HG03354 (cell line): ENCODE data around the gene SIRPA.
A peak's percentile ranks its signal among the peaks of the same experiment; 100 is the strongest.

ENCODE experiments used
- ATAC-seq: cut with Tn5 transposase; IDR thresholded peaks from one replicate; pipeline ENCODE4 v1.9.1; 2021; ENCODE audit warnings: mild to moderate bottlenecking; ENCODE audit not compliant: unreplicated experiment, poor library complexity, severe bottlenecking

Gene SIRPA

DNA sequence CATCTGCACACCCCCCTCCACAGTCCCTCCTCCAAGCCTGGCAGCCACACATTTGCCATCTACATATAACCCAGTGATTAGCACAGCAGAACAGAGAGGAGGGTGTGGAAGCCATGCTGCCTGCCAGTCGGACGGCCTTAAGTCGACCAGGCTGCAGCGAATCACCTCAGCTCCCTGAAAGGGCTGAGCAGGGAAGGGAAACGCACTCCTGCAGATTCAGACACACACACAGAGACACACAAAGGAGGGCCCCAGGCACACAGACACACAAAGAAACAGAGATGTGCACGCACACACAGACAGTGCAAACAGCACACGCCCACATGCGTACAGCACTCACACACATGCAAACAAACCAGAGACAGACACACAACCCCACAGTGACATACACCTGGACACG, 11.2 kb upstream of the SIRPA start:
- ATAC-seq, result no peak

DNA sequence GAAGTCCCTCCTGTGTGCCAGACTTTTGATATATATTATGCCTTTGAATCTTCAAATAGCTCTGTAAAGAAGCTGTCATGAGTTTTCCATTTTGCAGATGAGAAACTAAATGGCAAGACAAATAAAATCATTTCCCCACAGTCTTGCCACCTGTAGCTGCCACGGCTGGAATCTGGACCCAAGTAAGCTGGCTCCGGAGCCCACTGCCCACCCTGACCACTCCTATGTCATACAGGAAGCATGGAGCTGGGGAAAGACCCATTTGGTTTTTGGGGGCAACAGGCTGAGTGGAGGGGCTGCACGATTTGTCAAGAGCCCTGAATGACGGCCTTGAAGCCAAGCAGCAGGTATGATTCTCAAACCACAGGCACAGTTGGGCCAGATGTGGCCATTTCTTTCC, 10.0 kb upstream of the SIRPA start:
- ATAC-seq, result no peak

DNA sequence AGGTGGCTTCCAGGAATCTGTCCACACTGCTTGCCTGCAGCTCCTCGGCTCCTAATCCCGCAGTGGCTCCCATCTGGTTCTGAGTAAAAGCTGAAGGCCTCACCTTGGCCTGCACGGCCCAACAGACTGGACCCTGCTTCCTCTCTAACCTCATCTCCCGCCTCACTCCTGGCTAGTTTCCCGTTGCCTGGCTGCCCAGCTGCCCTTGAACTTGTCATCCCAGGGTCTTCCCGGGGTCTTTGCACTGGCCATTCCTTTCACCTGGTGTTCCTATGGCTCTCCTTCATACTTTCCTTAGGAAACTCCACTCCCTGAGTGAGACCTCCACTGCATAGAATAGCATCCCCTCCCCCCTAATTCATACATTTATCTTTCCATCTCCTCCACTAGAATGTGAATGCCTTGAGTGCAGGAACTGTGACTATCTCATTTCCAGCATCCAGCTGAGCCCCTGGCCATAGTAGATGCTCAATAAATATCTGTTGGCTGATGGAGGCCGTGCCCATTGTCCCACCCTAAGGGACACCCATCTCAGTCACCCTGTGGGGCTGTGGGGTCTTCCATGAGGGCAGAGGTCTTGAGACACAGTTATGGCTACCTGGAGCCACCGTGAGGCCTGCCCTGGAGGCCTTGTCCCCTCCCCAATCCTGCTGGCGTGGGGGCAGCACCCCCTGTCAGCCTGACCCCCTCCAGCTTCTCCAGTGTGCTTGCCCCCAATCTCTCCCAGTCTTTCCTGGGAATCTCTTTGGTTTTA, 9.1 kb upstream of the SIRPA start:
- ATAC-seq, result no peak

DNA sequence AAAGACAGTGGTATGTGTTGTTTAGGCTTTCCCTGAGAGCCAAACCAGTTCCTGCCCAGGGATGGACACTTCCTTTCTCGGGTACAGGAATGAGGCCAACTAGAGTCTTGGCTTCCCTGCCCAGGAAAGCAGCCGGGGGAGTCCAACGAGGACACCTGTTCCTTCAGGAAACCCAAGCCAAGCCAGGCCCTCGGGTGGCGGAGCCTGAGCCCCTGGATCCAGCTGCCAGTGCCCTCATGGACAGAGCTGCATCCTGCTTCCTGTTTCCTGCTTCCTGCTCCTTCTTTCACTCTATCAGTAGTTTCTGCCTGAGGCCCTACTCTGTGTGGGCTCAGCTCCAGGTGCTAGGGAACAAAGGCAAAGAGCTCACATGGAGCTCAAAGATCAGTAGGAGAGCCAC, 7.9 kb upstream of the SIRPA start:
- ATAC-seq, result no peak

DNA sequence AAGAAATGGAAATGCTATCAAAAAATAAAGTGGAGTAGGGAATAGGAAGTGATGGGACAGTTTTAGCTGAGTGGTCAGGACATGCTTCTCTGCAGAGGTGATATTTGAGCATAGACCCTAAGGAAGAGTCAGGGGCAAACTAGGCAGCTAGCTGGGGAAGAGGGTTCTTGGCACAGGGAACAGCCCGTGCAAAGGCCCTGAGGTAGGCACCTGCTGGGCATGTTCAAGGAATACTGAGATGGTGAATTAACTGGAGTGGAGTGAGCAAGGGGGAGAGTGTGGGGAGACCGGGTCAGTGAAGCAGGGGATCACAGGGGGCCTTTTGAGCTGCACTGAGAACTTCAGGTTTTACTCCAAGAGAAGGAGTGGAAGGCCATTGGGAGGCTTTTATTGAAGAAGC, 7.5 kb upstream of the SIRPA start:
- no peak for ATAC-seq

DNA sequence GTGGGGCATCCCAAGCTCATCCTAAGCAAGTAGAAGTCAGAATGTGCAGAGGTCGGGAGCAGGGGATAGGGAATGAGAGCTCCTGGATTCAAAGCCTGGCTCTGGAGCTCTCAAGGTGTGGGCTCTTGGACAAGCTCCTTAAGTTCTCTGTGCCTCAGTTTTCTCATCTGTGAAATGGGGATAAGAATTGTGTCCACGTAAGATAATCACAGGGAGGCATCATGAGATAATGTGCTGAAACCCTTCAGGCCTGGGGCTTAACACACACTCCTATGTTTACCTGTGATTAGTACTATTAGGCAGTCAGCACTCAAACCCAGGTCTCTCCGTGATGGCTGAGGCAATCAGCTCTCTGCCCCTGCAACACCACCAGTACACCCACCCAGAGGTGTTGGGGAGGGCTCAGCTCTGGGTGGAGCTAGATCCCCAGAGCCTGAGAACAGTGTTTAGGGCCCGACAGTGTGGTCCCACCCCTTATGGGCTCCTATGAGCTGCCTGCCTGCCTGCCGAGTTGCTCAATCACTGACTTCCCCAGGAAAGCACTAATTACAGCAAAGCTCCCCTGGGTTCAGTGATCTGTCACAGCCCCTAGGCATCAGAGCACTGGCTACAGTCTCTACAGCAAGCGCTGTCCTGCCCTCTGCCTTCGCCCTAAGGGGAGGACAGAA, 6.3 kb upstream of the SIRPA start:
- ATAC-seq, result no peak

DNA sequence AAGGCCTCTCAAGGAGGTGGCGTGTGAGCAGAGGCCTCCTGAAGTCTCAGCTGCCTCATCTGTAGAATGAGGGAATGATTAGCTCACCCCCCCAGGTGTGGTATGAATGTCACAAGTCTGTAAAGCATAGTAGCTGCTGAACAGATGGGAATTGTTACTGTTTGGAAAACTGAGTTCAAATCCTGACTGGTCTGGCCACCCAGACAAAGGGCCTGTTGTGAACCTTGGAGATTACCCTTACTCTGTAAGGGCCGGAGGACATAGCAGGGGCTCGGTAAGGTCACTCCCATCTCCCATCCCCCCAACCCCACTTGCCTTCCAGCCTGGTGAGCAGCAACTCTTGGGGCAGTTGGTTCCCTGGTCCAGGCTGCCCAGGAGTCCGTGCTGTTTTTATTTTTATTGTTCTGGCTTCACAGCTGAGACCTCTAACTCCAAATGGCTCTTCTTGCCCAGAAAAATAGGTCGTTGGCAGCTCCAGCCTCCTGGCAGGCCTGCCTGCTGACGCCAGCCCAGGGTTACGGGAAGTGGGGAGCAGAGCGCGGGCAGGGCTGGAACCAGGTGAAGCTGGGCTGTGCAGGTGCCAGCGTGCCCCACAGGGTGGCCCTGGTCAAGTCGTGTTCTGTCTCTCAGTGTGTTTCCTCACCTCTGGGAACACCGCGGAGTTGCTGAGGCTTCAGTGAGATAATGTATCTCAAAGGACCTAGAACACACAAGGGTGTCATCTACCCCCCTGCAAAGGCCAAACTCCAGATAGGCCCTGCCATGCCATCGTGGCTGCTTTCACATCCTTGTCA, 4.5 kb upstream of the SIRPA start:
- ATAC-seq, result no peak

DNA sequence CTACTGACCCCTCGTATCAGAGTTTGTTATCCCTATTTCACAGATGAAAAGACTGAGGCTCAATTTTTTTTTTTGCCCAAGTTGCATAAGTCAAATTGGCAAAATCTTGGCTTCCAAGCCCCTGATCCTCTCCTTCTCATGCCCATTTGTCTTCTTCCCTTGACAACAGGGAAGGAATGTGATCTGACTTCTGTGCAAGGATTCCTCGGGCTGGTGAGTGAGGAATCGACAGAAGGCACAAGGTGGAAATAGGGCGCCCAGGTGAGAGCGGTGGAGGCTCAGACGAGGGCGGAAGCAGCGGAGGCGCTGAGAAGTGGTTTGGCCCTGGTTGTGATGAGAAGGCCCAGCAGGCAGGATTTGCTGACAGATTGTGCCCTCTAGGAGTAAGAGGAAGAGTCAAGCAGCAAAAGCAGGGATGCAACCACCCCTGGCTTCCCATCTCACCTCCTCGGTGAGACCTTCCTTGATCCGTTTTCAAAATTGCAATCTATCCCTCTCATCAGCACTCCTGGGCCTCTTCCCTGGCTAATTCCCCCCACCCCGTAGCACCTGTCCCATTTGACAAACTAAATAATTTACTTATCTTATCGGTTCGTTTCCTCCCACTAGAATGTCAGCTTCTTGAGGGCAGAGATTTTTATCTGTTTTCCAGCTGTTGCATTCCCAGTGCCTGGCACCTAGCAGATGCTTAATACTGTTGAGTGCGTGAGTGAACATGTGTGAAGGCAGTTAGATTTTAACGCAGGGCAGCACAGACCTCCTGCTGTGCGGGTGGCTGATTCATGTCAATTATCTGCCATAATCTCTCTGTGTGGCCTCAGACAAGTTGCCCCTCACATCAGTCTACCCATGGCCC, 3.7 kb upstream of the SIRPA start:
- ATAC-seq, result no peak

DNA sequence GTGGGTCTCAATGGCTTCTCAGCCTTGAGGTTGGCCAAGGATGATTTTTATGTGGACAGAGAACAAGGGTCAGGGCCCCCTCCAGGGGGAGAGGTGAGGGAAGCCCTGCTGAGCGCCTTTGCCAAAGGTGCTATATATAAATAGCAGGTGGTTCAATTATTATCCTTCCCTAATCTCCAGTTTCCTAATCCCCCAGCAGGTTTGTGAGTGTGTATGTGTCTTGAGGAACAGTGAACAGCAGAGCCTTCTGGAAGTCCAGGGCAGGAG, 3.2 kb upstream of the SIRPA start:
- ATAC-seq, result no peak

DNA sequence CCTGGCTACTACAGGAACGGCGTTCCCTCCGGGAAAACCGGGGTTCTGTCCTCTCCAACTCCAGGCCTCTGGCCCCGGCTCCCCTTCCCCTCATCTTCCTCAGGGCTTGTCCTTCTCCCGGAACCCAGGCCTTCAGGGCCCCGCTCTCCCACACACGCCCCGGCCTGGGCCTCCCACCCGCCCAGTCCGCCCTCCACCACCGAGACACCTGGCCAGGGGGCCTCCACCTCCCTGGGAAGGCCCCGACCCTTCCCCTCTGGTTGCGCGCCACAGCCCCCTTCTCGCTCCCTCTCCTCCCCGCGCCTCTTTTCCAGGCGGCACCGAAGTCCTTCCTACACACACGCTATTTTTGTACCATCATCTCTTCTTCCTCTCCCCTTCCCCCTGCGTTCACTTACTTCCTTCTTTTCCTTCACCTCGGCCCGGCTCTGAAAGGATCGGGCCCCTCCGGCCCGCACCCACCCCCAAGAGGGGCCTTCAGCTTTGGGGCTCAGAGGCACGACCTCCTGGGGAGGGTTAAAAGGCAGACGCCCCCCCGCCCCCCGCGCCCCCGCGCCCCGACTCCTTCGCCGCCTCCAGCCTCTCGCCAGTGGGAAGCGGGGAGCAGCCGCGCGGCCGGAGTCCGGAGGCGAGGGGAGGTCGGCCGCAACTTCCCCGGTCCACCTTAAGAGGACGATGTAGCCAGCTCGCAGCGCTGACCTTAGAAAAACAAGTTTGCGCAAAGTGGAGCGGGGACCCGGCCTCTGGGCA, 1.3 kb upstream of the SIRPA start:
- no peak for ATAC-seq

DNA sequence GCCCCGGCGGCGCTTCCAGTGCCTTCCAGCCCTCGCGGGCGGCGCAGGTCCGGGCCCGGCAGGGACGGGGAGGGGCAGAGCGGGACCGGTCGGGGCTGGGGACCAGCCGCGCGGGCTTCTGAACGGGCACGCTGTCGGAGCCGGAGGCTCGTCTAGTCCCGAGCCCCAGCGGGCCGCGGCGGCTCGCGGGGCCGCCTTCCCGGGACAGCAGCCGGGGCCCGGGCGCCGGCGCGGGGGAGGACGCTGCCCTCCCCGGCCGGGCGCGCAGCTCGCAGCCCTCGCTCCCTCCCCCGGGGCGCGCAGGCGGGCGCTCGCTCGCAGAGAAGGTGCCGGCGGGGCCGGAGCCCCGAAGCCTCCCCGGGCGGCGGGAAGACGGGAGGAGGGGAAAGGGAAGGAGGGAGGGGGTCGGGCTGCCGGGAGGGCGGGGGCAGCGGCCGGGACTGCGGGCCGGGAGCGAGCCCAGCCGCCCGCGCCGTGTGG, 696 bp upstream of the SIRPA start:
- no peak for ATAC-seq

DNA sequence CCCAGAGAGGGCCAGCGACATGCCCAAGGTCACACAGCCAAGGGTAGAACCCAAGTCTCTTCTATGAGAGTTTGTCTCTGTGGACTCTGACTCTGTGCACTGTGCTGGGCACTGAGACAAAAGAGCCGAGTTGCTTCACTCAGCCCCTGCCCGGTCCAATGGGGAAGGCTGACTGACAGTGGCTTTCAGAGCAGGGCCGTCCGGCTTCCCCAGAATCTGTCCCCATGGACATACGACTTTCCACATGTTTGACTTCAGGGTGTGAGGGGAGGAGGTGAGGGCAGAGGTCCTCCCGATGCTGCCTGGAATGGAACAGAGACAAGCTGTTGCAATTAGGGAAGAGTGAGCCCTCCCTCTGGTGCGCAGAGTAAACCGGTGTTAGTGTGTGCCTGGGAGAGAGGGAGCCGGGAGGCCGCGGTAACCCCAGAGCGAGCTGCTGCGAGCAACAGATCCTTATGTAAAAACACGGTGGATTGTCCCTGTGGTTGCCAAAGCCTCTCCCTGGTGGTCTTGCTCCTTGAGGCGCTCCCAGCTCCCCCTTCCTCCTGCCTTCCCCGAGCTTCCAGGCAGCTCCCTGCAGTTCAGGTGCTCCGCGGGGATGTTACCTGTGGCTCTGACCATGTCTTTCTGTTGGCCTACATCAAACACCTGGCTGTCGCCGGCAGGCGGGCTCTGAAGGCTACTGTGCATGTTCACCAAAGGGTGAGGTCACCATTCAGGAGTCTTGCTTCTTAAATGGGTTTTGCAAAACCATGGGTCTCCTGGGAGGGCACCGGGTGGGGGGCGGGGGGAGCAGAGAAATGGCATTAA, 672 bp downstream of the SIRPA start:
- no peak for ATAC-seq

DNA sequence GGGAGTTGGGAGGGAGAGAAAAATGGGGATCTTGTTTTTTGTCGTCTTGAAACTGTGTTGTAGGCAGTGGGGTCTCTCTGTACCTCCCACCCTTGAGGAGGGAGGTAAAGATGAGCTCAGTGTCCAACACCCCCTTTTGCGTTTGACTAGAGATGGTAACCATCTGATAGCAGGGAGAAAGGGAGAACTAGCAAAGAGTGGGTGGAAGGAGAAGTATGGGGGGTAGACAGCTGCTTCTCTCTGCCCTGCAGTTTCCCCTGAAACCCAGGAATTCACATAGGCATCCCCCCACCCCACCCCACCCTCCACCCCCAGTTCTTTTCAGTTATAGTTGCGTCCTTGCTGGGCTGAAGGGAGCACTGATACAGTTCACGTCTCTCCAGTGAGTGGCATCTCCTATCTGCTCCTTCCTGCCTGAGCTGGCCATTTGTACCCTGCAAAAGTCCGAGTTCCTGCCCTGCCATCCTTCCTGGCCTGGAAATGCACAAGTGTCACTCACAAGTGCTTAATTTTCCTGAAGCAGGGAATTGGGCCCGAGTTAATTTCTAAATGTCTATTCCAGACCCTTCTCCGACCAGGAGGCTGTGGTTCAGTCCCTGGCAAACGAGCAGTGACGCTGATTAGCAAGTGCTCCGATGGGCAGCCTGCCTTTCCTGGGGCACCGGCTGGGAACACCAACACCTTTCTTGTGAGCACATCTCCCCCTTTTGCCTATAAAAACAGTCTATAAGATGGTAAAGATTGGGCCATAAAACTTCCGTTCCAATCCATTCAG, 1.5 kb downstream of the SIRPA start:
- ATAC-seq, result no peak

DNA sequence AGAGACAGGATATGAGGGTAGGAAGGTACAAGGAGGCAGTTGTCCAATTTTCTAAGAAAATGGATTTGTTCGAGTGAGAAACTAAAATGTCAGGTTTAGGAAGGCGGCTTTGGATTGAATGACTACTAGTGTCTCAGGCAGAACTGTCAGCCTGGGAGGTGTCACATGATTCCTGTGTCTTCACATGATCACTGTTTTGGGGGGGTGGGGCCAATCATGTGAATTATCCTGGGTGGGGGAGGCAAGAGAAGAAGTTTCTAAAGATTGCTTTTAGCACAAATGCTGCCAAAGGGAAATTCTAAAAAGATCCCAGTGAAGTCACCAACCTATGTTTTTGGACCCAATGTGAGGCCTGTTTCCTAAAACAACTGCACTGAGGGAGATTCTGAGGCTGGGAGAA, 2.3 kb downstream of the SIRPA start:
- ATAC-seq, result no peak

DNA sequence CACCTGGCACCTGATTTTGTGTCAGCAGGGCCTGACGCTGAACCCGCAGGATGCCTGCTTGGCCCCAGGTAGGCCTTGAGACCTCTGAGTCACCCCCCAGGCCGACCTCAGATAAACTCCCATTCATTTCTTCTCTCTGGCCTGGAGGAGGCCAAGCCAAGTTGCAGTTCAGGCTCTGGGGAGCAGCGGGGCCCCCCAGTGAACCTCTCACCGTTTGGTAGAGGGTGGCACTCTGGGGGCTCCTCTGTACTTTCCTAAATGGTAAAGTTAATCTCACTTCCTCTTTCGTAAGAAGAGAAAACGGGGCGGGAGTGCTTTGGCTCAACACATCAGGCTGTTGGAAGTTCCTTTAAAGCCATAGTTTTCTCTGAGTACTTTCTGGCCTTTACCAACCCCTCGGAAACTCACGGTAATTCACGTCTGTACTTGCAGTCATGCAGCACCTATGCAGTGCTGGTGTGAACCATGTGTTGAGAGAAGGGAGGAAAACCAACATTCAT, 2.8 kb downstream of the SIRPA start:
- peak; percentile 67 for ATAC-seq

DNA sequence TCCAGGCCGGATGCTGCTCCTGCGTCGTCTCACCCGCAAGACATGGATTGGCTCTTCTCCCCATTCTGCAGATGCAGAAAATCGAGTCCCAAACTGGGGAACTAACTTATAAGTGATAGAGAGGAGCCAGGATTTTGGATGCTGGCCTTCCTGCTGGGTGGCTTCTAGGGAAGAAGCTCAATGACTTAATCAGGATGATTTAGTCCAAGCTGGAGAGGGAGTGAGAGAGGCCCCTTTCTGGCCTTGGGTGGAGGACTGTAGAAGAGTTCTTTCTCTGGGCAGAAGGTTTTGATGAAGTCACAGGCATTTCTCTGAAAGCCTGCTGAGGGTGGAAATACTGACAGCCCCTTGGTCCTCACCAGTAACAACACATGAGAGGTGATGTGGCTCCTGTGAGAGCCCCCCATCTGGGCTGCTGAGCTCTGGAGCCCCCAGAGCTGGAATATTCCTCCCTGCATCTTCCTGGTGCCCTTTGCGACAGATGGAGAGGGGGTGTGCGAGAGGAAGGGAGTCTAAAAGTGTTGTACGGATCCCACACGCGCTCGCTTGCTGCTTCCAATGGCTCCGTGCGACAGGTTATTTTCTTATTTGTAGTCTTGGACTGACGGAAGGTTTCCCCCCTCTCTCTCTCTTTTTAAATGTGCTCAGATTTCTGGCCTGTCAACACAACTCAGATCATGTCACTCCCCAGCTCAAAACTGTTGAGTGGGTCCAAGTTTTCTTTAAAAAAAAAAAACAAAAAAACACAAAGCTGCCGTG, 3.5 kb downstream of the SIRPA start:
- ATAC-seq, result no peak

DNA sequence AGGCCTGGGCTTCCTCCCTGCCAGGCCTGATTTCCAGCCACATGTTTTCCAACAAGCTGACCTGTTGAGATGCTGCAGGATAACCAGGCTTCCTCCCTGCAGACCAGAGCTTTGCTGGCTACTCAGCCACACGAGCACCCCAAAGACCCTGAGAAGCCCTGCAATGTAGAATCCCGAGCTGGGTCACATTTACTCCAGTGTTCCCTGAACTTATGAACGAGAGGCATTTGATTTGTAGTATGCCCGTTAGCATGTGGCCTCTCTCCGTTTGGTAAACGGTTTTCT, 4.0 kb downstream of the SIRPA start:
- ATAC-seq, result no peak
